Stimulated activated CD4-positive, alpha-beta T cell treated with anti-CD3 and anti-CD28 coated beads, TNF-alpha, amount 100 ng/mL, for 24 hours (primary cell): ENCODE measurements around the gene ADGRL3.
"Not testable (repeated sequence)": the region's sequence is repeated elsewhere in the genome, so short reads cannot be mapped to it uniquely, and the experiment has no call there.

Source experiments
- DNase-seq, 3 experiments: peaks; one replicate each; pipeline ENCODE4 v3.0.0-alpha.2; 2020; ENCODE audit warnings: low read depth in 3 of 3

ADGRL3 gene

GRCh38 chr4:61812171-61812570 is 612.0 kb downstream of the ADGRL3 start:
- no peak for DNase-seq

- DNase-seq: no peak
Observed at GRCh38 chr4:61817071-61817470, 616.9 kb downstream of the ADGRL3 start.

GRCh38 chr4:61820136-61820535 is 620.0 kb downstream of the ADGRL3 start:
- DNase-seq: no peak

GRCh38 chr4:61824454-61824853 is 624.3 kb downstream of the ADGRL3 start:
- no peak for DNase-seq

- DNase-seq: no peak
Observed at GRCh38 chr4:61827907-61828391, 627.8 kb downstream of the ADGRL3 start.

GRCh38 chr4:61828960-61829359 is 628.8 kb downstream of the ADGRL3 start:
- no peak for DNase-seq

- no peak for DNase-seq
Observed at GRCh38 chr4:61831987-61832386, 631.9 kb downstream of the ADGRL3 start.

GRCh38 chr4:61837395-61837794 is 637.3 kb downstream of the ADGRL3 start:
- no peak for DNase-seq

- DNase-seq: no peak
Observed at GRCh38 chr4:61838072-61838471, 637.9 kb downstream of the ADGRL3 start.

- DNase-seq: no peak
Observed at GRCh38 chr4:61841714-61842113, 641.6 kb downstream of the ADGRL3 start.

- no peak for DNase-seq
Observed at GRCh38 chr4:61851126-61851525, 651.0 kb downstream of the ADGRL3 start.

- not testable (repeated sequence) for DNase-seq
Observed at GRCh38 chr4:61852105-61852504, 652.0 kb downstream of the ADGRL3 start.

GRCh38 chr4:61853041-61853440 is 652.9 kb downstream of the ADGRL3 start:
- DNase-seq: no peak

- no peak for DNase-seq
Observed at GRCh38 chr4:61860376-61860775, 660.2 kb downstream of the ADGRL3 start.

- no peak for DNase-seq
Observed at GRCh38 chr4:61864286-61864685, 664.2 kb downstream of the ADGRL3 start.

GRCh38 chr4:61866378-61867030 is 666.4 kb downstream of the ADGRL3 start:
- DNase-seq: no peak

- no peak for DNase-seq
Observed at GRCh38 chr4:61872983-61873382, 672.9 kb downstream of the ADGRL3 start.

GRCh38 chr4:61877266-61877665 is 677.1 kb downstream of the ADGRL3 start:
- DNase-seq: no peak

GRCh38 chr4:61877893-61878292 is 677.8 kb downstream of the ADGRL3 start:
- DNase-seq: no peak

- DNase-seq: no peak
Observed at GRCh38 chr4:61882381-61882780, 682.3 kb downstream of the ADGRL3 start.

GRCh38 chr4:61886131-61886530 is 686.0 kb downstream of the ADGRL3 start:
- no peak for DNase-seq

GRCh38 chr4:61889117-61889516 is 689.0 kb downstream of the ADGRL3 start:
- no peak for DNase-seq

- DNase-seq: no peak
Observed at GRCh38 chr4:61890321-61890720, 690.2 kb downstream of the ADGRL3 start.

- DNase-seq: no peak
Observed at GRCh38 chr4:61891953-61892352, 691.8 kb downstream of the ADGRL3 start.
